MM.1S (cell line): Measurements from ENCODE around the gene DAO.

Experiments used
- CTCF ChIP-seq: fragments of 300-600 bp; sonication (generic); IDR thresholded peaks from 2 replicates; pipeline ENCODE4 v1.5.1; 2016; ENCODE audit warnings: antibody characterized with exemption, low read length, mixed read lengths
- EZH2 ChIP-seq: fragments of 300-600 bp; sonication (generic); optimal IDR thresholded peaks from 2 replicates; pipeline ENCODE3; 2017; ENCODE audit warnings: low read depth, mild to moderate bottlenecking, antibody characterized with exemption, low read length, mixed read lengths

DNA sequence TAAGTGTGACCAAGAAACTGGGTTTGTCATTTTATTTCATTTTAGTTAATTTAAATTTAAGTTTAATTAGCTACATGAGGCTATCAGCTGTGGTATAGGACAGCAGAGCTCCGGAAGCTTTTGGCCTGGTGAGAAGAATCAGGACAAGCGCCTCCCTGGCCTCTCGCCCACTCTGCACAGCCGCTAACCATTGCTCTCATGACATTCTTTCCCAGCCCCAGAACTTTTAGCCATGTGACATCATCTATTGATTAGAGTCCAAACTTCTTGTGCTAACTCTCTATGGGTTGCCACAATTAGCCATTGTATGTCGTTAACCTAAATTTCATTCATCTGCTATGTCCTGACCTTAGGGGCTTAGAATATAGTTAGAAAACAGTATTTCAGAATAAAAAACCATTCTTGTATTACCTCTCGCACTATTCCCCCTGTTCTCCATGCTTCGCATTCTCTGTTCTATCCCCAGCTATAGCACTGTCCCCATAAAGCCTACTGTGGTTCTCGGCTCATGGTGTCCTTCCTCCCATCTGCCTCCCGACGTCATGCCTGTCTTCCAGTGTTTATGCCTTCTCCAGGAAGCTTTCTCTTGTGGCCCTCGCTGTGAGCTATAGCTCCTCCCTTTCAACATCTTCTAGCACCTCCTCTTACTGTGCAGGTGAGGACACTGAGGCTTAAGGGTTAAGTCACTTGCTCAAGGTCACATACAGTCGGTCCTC is 46.0 kb upstream of the DAO start:
- TF ChIP-seq CTCF (no peak), EZH2 (no peak)
